ENCODE data around the gene PODXL.

DNA sequence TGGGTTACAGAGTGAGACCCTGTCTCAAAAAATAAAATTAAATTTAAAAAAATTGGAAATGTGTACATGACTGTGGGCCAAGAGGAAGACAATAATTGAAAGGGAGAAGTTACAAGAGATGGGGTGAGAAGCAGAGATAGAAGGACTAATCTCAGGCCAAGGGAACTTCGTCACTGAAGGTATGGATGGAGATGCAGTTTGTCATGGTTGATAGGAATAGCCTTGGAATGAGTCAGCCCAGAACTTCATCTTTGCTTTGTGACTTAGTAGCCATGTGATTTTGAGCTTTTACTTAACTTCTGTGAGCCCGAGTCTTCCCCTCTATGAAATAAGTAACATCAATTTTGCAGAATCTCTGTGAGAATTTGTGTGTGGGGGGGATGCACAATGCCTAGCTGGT, 6.5 kb upstream of the PODXL start:
- TF ChIP-seq ZNF707 (tag by site-specific recombination; IDR thresholded peaks at IDR 0.05) (no peak), MYNN (tag by site-specific recombination; IDR thresholded peaks at IDR 0.05; ENCODE audit: borderline replicate concordance) (no peak), MZF1 (tag by site-specific recombination; IDR thresholded peaks at IDR 0.05; ENCODE audit: borderline replicate concordance) (no peak), TCF7L2 (IDR thresholded peaks at IDR 0.05; ENCODE audit: borderline replicate concordance, low read depth, low read length) (no peak), ZNF571 (tag by site-specific recombination; IDR thresholded peaks at IDR 0.05) (no peak), ZNF394 (tag by site-specific recombination; IDR thresholded peaks at IDR 0.05; ENCODE audit: borderline replicate concordance) (no peak), ZNF19 (tag by site-specific recombination; IDR thresholded peaks at IDR 0.05; ENCODE audit: low read depth) (no peak)
- TF ChIP-seq, protein P1, sequence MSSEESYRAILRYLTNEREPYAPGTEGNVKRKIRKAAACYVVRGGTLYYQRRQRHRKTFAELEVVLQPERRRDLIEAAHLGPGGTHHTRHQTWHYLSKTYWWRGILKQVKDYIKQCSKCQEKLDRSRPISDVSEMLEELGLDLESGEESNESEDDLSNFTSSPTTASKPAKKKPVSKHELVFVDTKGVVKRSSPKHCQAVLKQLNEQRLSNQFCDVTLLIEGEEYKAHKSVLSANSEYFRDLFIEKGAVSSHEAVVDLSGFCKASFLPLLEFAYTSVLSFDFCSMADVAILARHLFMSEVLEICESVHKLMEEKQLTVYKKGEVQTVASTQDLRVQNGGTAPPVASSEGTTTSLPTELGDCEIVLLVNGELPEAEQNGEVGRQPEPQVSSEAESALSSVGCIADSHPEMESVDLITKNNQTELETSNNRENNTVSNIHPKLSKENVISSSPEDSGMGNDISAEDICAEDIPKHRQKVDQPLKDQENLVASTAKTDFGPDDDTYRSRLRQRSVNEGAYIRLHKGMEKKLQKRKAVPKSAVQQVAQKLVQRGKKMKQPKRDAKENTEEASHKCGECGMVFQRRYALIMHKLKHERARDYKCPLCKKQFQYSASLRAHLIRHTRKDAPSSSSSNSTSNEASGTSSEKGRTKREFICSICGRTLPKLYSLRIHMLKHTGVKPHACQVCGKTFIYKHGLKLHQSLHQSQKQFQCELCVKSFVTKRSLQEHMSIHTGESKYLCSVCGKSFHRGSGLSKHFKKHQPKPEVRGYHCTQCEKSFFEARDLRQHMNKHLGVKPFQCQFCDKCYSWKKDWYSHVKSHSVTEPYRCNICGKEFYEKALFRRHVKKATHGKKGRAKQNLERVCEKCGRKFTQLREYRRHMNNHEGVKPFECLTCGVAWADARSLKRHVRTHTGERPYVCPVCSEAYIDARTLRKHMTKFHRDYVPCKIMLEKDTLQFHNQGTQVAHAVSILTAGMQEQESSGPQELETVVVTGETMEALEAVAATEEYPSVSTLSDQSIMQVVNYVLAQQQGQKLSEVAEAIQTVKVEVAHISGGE (tag by site-specific recombination; conservative IDR thresholded peaks at IDR 0.05; ENCODE audit: low read depth) = no peak
